Stimulated activated CD4-positive, alpha-beta T cell treated with anti-CD3 and anti-CD28 coated beads, Interleukin-1b, Interleukin-23, amount 100 ng/mL, for 4 hours (primary cell): ENCODE results near the gene PKP3.
A peak's percentile ranks its signal among the peaks of the same experiment; 100 is the strongest.

ENCODE experiments used
- DNase-seq, 2 donors: peaks; one replicate each; pipeline ENCODE4 v3.0.0-alpha.2; 2020; ENCODE audit warnings: low read depth in 2 of 2

The PKP3 gene

GRCh38 chr11:444396-445144 lies 50.6 kb downstream of the PKP3 start:
- no peak for DNase-seq

DNA sequence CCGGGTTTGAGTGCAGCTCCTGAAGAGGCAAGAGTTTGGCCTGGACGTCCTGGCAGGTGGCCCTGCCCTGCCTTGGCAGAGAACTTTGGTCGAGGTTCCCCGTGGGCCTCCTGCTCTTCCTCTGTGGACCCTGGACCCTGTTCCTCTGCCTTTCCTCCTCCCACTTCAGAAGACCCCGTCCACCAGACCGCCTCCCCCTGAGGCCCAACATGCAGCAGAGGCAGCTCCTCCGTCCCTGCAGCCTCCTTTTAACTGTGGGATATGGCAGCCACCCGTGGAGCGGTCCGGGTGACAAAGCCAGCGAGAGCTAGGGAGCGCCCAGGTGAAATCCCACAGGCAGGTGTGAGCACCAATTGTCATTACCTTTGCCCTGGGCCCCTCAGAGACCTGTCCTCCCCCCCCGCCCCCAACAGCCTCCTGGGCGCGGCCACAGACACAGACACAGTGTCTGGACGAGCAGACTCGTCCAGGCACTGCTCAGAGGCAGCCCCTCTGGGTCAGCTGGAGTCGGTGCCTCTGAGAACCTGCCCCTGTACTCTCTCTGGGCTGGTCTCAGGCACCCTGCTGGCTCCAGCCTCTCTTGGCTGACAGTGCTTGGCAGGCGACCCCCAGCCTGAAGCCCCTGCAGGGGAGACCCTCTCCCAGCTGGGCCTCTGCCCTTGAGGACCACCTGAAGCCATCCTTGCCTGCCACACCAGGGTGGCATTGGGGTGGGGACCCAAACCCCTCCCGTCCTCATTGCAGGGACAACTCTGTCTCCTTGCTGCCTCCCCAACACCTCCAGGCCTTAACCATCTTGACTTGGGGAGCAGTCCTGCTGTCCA lies 52.0 kb downstream of the PKP3 start:
- DNase-seq: no peak

GRCh38 chr11:446891-447290 lies 52.9 kb downstream of the PKP3 start:
- DNase-seq: no peak

GRCh38 chr11:447923-448731 lies 54.1 kb downstream of the PKP3 start:
- DNase-seq: peak; percentile 96 to 99

DNA sequence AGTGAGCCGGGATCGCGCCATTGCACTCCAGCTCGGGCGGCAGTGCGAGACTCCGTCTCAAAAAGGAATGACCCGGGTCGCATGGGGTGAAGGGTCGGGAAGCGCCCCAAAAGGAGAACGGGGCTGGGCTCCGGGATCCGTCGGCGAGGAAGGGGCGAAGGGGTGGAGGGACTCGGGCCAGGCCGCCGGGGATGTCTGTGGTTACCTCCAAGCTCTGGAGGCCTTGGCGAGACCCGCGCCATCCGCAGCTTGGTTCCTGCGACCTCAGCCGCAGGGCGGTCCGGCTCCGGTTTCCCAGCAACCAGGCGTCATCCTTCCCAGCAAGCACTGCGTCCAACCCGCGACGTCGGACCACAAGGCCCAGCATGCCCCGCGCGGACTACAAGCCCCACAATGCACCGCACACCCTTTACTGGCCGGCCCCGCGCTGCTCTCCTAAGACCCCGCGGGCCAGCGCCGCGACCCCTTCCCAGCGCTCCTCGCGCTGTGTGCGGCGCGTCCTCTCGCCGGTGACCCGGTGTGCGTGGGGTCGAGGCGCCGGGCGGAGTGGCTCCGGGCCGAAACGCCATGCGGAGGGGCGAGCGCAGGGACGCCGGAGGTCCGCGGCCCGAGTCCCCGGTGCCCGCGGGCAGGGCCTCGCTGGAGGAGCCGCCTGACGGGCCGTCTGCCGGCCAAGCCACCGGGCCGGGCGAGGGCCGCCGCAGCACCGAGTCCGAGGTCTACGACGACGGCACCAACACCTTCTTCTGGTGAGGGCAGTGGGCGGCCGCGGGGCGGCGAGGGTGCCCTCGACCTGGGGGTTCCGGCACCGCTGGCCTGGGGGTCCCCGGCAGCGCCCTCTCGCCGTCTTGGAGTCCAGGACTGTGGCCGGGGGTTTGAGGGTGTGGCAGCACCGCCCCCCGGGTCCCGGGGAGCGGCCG lies 56.1 kb downstream of the PKP3 start, which contains the start of gene PTDSS2:
Gene PTDSS2, plus strand, starts transcription at position 391 of the 920 bp plus-strand sequence. Its CDS starts 177 bp downstream, at position 568.
- peak; percentile 88 to 89 for DNase-seq

DNA sequence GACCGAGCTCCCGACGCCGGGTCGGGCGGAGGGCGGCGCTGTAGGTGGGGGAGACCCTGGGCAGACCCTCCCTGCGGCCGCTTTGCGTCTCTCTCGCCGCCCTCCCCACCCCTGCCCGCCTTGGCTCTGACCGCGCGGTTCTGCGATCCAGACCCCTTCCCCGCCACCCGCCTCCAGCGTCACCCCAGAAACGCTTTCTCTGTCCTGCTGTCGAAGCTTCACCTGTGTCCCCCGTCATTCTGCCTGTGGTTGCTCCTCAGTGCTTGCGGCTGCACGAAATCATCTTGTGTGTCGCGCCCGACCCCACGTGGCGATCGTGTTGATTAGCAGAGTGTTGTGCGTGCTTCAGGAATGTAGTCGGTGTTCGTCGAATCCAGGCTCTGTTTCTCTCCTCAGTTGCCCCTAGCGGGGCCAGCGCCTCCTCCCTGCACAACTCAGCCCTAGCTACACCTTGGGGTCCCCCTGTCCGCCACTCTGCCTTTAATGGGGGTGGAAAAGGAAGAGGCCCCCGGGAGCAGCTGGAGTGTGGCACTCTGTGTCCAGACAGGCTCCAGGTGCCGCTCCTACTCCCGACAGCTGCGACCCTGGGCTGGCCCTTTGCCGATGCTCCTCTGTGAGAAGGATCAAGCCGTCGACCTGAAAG lies 56.9 kb downstream of the PKP3 start:
- DNase-seq: peak; percentile 63 to 69

DNA sequence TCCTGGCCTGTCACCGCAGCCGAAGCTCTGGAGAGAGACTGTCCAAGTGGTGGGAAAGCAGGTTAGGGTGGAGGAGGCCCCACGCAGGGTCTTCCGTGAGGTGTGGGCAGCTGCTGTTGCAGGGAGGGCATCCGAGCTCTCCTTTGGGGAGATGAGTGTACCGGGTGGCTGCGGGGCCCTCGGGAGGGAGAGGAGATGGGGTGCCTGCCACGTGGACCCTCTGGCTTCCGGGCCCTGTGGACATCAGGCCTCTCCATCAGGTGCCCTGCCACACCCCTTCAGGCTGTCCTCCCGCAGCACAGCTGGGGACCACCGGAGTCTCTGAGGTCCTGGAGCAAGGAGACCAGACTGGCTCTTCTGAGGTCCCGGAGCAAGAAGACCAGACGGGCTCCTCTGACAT lies 57.7 kb downstream of the PKP3 start:
- no peak for DNase-seq

DNA sequence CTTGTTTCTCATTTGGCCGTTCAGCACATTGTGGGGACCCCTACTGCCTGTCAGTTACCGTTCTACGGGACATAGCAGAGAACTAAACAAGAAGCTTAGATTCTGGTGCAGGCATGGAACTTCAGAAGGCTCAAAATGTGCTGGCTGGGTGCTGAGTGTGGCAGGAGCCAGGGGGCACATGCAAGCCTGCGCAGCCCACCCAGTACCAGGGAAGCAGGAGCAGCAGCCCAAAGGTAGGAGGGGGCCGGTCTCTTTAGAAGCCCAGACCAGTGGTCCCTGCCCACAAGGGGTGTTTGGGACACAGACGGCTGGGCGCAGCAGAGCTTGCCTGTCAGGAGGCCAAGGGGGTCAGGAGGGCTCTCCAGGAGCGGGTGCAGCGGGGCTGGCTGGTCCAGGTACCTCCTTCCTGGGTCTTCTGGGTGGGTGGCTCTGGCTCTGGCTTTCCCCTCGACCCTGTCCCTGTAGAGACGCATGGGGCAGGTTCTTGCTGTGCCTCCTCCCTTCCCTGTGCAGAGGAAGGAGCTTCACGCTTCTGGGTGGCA lies 58.3 kb downstream of the PKP3 start:
- DNase-seq: no peak

GRCh38 chr11:452916-453527 lies 59.0 kb downstream of the PKP3 start:
- DNase-seq: no peak

DNA sequence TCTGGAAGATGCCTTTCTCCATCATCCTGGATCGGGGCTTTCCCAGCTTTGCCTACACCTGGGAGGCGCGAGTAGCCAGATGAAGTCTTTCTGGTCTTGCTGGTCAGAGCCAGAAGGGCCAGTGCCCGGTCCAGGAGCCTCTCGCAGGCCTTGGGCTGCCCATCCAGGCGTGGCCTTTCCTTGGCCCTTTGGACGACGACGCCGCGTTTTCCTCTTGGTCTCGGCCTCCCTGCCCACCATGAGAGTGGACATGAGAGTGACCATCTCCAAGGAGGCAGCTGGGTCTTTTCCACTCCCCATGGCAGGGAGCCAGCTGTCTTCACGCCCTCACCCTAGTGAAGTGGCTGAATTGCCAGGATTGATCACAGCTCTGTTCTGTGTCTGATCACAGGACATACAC lies 59.6 kb downstream of the PKP3 start:
- no peak for DNase-seq

DNA sequence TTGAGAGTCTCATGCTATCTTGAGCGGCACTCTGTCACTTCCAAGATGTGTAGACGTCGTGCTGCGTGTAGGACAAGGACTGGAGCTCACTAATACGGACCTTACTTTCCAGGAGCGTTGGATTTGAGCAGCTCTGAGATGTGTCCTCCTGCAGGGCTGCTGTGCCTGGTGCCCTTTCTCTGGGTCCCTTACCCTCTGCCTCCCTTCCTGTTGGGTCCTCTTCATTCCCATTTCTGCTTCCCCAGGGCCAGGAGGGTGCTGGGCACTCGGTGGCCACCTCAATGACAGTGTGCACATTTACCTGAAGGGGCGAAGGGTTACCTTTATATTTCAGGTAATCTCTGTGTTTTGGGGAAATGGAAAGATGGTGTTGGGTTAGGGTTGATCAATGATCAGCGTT lies 60.0 kb downstream of the PKP3 start:
- no peak for DNase-seq
